MM.1S (cell line): ENCODE data around the gene HCCS.

Experiments
- EZH2 ChIP-seq: fragments of 300-600 bp; sonication (generic); optimal IDR thresholded peaks from 2 replicates; pipeline ENCODE3; 2017; ENCODE audit warnings: low read depth, mild to moderate bottlenecking, antibody characterized with exemption, low read length, mixed read lengths
- EZH2phosphoT487 ChIP-seq: fragments of 300-600 bp; sonication (generic); IDR thresholded peaks from 2 replicates; pipeline ENCODE4 v1.6.1; 2018; ENCODE audit warnings: antibody characterized with exemption, low read length
- TF ChIP-seq, protein P1 (sequence below): fragments of 300-600 bp; sonication (generic); IDR thresholded peaks from 2 replicates; pipeline ENCODE4 v1.5.1; 2016; ENCODE audit warnings: antibody characterized with exemption, low read length, mixed read lengths

DNA sequence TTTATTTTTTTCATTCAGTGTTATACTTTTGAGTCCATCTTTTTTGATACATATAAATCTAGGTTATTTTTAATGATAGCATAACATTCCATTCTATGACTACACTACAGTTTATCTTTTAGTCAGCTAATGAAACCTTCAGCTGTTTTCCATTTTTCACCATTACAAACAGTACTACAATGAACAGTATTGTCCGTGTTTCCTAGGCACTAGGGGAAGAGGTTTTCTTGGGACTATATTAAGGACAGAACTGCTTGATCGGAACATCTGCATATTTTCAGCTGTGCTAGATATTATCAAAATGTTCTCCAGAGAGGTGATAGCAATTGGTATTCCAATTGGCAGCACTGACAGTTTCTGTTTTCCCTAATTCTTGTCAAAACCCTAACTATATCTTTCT lies 44.3 kb upstream of the HCCS start:
- TF ChIP-seq, protein P1, sequence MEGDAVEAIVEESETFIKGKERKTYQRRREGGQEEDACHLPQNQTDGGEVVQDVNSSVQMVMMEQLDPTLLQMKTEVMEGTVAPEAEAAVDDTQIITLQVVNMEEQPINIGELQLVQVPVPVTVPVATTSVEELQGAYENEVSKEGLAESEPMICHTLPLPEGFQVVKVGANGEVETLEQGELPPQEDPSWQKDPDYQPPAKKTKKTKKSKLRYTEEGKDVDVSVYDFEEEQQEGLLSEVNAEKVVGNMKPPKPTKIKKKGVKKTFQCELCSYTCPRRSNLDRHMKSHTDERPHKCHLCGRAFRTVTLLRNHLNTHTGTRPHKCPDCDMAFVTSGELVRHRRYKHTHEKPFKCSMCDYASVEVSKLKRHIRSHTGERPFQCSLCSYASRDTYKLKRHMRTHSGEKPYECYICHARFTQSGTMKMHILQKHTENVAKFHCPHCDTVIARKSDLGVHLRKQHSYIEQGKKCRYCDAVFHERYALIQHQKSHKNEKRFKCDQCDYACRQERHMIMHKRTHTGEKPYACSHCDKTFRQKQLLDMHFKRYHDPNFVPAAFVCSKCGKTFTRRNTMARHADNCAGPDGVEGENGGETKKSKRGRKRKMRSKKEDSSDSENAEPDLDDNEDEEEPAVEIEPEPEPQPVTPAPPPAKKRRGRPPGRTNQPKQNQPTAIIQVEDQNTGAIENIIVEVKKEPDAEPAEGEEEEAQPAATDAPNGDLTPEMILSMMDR = no peak
- TF ChIP-seq EZH2 (no peak), EZH2phosphoT487 (no peak)
